GM18505 (cell line): ENCODE data around the gene HSD17B1.

ENCODE experiments used
- ATAC-seq: cut with Tn5 transposase; IDR thresholded peaks from one replicate; pipeline ENCODE4 v1.9.1; 2021; ENCODE audit not compliant: unreplicated experiment
- POLR2A ChIP-seq: IDR thresholded peaks from 4 replicates; pipeline ENCODE4 v1.6.1; 2011; ENCODE audit warnings: borderline replicate concordance; ENCODE audit not compliant: insufficient read depth, insufficient read length; ENCODE audit errors: extremely low read depth

HSD17B1 gene

GRCh38 chr17:42562388-42563142, 9.8 kb downstream of the HSD17B1 start:
- TF ChIP-seq POLR2A, result no peak
- ATAC-seq, result no peak

DNA sequence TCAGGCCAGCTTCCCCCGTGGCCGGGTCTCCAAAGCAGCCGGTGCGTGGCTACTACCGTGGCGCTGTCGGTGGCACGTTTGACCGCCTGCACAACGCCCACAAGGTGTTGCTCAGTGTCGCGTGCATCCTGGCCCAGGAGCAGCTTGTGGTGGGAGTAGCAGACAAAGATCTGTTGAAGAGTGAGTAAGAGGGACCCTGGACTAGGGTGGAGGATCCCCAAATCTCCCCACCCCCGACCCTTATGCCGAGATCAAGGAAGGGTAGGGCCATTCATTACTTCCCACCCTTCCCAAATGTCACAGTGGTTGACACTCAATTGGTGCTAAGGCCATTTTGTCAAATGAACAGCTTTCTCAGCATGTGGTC, 10.4 kb downstream of the HSD17B1 start:
- no peak for TF ChIP-seq POLR2A

GRCh38 chr17:42563543-42563942, 10.8 kb downstream of the HSD17B1 start:
- ATAC-seq, result no peak
- no peak for TF ChIP-seq POLR2A

More for the DNA sequence above, 10.4 kb downstream of the HSD17B1 start:
- ATAC-seq, result no peak

GRCh38 chr17:42563950-42564349, 11.2 kb downstream of the HSD17B1 start:
- TF ChIP-seq POLR2A, result no peak
- ATAC-seq, result no peak

GRCh38 chr17:42564815-42565522, 12.2 kb downstream of the HSD17B1 start:
- no peak for ATAC-seq
- TF ChIP-seq POLR2A, result no peak

DNA sequence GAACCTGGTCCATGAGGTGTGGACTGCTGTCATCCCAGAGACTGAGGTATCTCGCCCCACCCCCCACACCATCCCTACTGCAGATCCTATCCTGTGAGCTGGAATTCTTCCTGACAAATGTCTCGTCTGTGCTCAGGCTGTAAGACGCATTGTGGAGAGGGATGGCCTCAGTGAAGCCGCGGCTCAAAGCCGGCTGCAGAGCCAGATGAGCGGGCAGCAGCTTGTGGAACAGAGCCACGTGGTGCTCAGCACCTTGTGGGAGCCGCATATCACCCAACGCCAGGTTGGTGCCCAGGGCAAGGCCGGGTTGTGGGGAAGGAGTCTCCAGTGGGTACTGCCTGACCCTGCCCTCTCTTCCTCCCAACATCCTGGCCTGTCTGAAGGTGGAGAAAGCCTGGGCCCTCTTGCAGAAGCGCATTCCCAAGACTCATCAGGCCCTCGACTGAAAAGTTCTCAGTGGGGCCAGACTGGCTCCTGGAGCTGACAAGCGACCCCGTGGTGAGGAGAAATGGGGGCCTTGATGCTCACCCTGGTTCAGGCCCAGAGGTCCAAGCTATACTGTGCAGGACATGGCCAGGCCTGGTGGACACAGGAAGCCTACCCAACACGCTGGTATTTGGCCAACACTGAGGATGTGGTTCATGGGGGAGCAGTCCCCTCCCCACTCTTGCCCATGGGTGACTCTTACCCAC, 12.9 kb downstream of the HSD17B1 start:
- TF ChIP-seq POLR2A, result no peak

DNA sequence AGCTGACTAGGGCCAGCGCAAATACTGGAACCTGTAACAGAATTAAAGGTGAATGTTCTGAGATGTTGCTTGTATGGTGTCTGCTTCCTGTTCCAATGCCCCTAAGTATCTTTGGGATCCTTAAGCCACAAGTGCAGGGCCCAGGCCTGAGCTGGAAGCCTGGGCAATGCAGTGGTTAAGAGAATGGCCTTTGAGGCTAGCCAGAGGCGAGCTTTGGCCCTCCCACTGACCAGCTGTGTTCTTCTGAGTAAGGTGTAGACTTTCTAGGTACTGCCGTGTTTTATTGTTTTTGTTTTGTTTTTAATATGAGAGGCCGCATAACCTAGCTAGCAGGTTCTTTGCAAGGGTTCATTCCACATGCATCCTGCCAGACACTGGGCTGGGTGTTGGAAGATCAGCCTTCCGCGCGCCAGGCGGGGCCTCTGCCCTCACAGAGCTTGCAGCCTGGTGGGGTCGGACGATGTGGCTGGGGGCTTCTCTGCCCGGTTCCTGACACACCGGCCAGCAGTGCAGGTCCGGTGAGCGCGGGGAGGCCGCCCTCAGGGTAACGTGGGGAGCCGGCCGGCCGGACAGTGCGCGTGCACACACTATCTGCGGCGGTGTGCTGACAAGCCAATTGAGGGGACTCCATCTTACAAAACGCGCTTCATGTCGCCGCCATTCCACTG, 13.6 kb downstream of the HSD17B1 start:
- peak; percentile 9 for ATAC-seq
- TF ChIP-seq POLR2A, result no peak

More for the DNA sequence above, 12.9 kb downstream of the HSD17B1 start:
- ATAC-seq, result no peak

DNA sequence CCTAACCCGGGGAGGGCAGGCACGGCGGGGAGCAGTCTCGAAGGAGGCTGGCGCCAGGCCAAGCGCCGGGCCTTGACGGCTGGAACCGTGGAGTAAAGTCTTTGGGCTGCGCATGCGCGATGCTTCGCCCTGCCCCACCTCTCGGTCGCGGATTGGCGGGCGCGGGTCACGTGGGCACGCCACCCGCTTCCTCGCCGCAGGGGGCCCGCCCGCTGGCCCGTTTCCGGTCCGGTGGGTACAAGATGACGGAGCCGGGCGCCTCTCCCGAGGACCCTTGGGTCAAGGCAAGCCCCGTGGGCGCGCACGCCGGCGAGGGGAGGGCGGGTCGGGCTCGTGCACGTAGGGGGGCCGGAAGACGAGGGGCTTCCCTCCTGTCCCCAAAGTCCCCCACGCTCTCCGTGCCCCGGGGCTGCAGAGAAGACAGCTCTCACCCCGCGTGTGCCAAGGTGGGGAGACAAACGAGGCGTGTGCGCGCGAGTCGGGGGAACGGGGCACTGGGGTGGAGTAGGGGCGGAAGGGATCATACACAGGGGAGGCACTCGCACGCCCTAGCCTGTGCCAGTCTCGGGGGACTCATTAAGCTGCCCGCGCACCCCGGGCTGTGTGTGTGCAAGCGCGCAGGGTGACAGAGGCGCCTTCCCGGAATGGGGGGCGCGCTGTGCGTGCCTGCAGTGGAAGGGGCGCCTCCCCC, 14.3 kb downstream of the HSD17B1 start, which contains the start of gene MLX:
Gene MLX (plus strand): TSS at position 218 of the 691 bp plus-strand sequence. CDS start 25 bp downstream, at position 243.
- peak; percentile 52 for ATAC-seq

DNA sequence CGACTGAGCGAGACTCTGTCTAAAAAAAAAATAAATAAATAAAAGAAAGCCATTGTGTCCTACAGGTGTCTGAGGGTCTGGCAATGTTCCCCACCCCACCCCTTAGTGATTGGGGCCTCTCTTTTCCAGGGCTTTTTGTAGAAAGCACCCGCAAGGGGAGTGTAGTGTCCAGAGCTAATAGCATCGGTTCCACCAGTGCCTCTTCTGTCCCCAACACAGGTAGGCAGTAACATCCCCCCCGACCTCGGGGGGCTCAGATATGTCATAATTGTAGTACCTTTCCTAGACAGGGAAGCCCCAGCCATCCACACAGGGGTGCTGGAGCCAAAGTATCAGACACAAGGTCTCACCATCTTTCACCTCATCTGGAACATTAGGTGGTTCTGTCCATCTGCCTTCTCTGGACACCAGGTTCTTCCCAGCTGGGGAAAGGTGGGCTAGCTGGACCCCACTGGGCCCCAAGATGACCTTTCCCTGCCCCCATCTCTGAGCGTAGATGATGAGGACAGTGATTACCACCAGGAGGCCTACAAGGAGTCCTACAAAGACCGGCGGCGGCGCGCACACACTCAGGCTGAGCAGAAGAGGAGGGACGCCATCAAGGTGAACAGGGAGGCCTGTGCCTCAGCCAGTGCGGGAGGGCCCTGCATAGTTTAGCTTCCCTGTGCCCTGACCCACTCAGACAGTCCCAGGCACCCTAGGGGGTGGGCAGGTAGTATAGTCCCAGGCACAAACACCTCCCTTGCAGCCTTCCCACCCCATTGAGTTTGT, 15.8 kb downstream of the HSD17B1 start:
- no peak for TF ChIP-seq POLR2A
- ATAC-seq, result no peak

More for the DNA sequence above, 14.3 kb downstream of the HSD17B1 start, which contains the start of gene MLX:
- peak; percentile 51 for TF ChIP-seq POLR2A

GRCh38 chr17:42571435-42572225, 18.9 kb downstream of the HSD17B1 start:
- ATAC-seq, result no peak
- TF ChIP-seq POLR2A, result no peak

DNA sequence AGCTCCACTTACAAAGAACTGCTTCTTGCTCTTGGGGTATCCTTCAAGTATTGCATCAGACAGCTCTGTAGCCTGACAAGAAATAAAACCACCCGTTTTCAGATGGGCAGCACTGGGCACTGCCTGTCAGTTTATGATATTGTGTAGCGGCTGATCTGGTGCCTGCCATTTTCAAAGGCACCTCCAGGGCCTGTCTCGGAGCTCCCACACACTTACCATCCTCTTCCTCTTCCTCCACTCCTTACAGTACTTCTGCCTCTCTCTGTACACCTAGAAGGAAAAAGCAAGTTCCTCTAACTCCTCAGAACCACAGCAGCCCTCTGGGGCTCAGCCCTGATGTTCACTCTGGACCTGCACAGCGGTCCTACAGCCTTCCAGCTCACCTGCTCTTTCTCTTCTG, 20.4 kb downstream of the HSD17B1 start:
- no peak for TF ChIP-seq POLR2A
- ATAC-seq, result no peak
